T-cell (primary cell): ENCODE results near the gene GJB1. TPM values are rescaled to one million over a fixed set of nuclear protein-coding genes. Genes with fewer than 3 reads are reported as not detected.
A peak's percentile ranks its signal among the peaks of the same experiment; 100 is the strongest.
"Not testable (repeated sequence)": the region's sequence is repeated elsewhere in the genome, so short reads cannot be mapped to it uniquely, and the experiment has no call there.

Source experiments
- ATAC-seq, 4 experiments: fragments of 200-7000 bp in 3 of 4; fragments of 150-1000 bp in 1 of 4; cut with Tn5 transposase; replicated peaks in 1 of 4; 1 replicate in 3 of 4; 2 replicates in 1 of 4; pipeline ENCODE4 v1.10.0; 2021; ENCODE audit warnings: moderate library complexity in 3 of 4, mild to moderate bottlenecking in 2 of 4, moderate number of reproducible peaks in 1 of 4
- CTCF ChIA-PET, 2 donors: fragments of 300-600 bp; sonication (Branson Sonifier 250); formaldehyde crosslinking; loops; one replicate each; lab custom pipeline; 2022; ENCODE audit warnings: antibody characterized with exemption in 2 of 2; lab: Charles Lee
- POLR2A ChIA-PET, 2 donors: fragments of 300-600 bp; sonication (Branson Sonifier 250); formaldehyde crosslinking; loops; one replicate each; lab custom pipeline; 2022; ENCODE audit warnings: antibody characterized with exemption in 2 of 2; lab: Charles Lee
- DNase-seq, 35 experiments: peaks; one replicate each; pipeline versions ENCODE4 v3.0.0 to v3.0.0-alpha.2; 2013 to 2023
- H3K27ac ChIP-seq: one replicate; pipeline ENCODE4 v1.5.1; 2013; ENCODE audit warnings: low read length
- H3K27me3 ChIP-seq, 2 experiments: replicated peaks in 1 of 2; 1 replicate in 1 of 2; 2 replicates in 1 of 2; pipeline versions ENCODE4 v1.6.1 to v1.7.0; 2013; ENCODE audit warnings: low read length in 1 of 2, mixed read lengths in 1 of 2; ENCODE audit not compliant: control insufficient read depth in 2 of 2, insufficient read depth in 2 of 2; ENCODE audit errors: extremely low read depth in 1 of 2
- H3K36me3 ChIP-seq, 2 donors: 1 replicate in 1 of 2; 2 replicates in 1 of 2; pipeline versions ENCODE4 v1.6.1 to v1.7.0; 2013; ENCODE audit warnings: low read length in 1 of 2; ENCODE audit not compliant: control insufficient read depth in 2 of 2, insufficient read depth in 1 of 2; ENCODE audit errors: extremely low read depth in 1 of 2
- H3K4me1 ChIP-seq, 2 experiments: 1 replicate in 1 of 2; 2 replicates in 1 of 2; pipeline versions ENCODE4 v1.6.1 to v1.7.0; 2013; ENCODE audit warnings: low read length in 2 of 2, mixed read lengths in 1 of 2; ENCODE audit not compliant: insufficient read depth in 2 of 2, control insufficient read depth in 1 of 2; ENCODE audit errors: extremely low read depth in 1 of 2
- H3K4me3 ChIP-seq, 2 donors: 1 replicate in 1 of 2; 2 replicates in 1 of 2; pipeline versions ENCODE4 v1.5.1 to v1.7.0; 2013; ENCODE audit warnings: mild to moderate bottlenecking in 2 of 2, low read length in 1 of 2, moderate library complexity in 1 of 2; ENCODE audit not compliant: control insufficient read depth in 1 of 2; ENCODE audit errors: extremely low read depth in 1 of 2
- H3K9me3 ChIP-seq: 2 replicates; pipeline ENCODE4 v1.7.0; 2013
- H3K27ac Mint-ChIP-seq, 2 donors: one replicate each; pipeline ENCODE4 v1.8.0; 2020 to 2021; ENCODE audit warnings: mild to moderate bottlenecking in 2 of 2, mixed read lengths in 2 of 2
- H3K27me3 Mint-ChIP-seq, 2 donors: one replicate each; pipeline ENCODE4 v1.8.0; 2021 to 2022; ENCODE audit warnings: mixed read lengths in 2 of 2
- H3K36me3 Mint-ChIP-seq: one replicate; pipeline ENCODE4 v1.8.0; 2021; ENCODE audit warnings: mixed read lengths
- H3K4me1 Mint-ChIP-seq, 3 donors: one replicate each; pipeline ENCODE4 v1.8.0; 2020 to 2022; ENCODE audit warnings: mixed read lengths in 3 of 3, mild to moderate bottlenecking in 1 of 3
- H3K4me3 Mint-ChIP-seq, 3 donors: one replicate each; pipeline ENCODE4 v1.8.0; 2020 to 2022; ENCODE audit warnings: mild to moderate bottlenecking in 3 of 3, mixed read lengths in 3 of 3, moderate library complexity in 3 of 3
- H3K9me3 Mint-ChIP-seq, 3 donors: one replicate each; pipeline ENCODE4 v1.8.0; 2020 to 2022; ENCODE audit warnings: mixed read lengths in 3 of 3
- WGBS: methylation state at CpG from one replicate; pipeline ENCODE4 v1.1.5; 2013; ENCODE audit warnings: missing lambda C conversion rate; ENCODE audit not compliant: insufficient coverage; 5-methylcytosine and 5-hydroxymethylcytosine counted together
- total RNA-seq, 35 experiments: library from RNA in 6 of 35; stranded (reverse) in 6 of 35; fragments of 120-200 nt in 1 of 35; gene quantifications; one replicate each; pipeline versions ENCODE4 v1.2.1 to v1.2.4 and lab custom pipeline; 2013 to 2026

GJB1 gene
- total RNA-seq, 5 donors from 2014 or later (not counting 1 experiment from before 2014, with no cell fraction given): 0.23 TPM; not detected in 3

DNA sequence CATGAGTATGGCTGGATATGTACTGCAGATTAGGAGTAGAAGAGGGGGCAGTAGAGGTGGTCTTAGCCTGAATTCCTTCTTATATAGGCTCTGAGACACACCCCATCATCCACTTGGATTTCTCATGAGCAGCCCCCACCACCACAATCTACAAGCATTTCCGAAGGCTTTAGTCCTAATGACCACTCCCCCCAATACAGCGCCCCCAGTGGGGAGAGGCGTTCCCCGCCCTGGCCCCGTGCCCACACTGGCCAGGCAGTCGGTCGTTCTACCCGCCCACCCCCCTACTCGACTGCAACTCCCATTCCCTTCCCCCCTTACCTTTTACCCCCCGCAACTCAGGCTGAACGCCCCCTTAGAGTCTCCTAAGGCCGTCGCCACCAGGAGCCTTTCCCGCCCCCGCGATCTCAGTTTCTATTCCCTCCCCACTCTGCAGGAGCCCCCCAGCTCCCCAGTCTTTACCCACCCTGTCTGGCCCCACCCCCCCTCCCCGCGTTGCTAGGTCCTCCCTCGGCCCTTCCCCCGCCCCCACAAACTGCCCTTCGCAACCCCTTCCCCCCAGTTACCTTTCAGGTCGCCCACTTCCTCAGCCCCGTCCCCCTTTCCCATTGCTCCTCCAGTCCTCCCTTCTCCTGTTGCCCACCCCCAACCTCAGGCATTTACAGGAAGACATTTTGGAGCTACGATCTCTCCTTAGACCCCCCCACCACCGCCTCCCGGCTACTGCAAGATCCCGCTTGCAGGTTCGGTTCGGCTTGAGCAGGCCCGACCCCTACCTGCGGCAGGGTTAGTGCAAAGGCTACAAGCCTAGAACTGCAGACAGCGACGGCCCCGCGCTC, 30.4 kb downstream of the GJB1 start:
- H3K27ac ChIP-seq: no peak overlapping the region
- CTCF ChIA-PET: interaction anchor here (0.5 to 2.1 kb wide), 8 partner anchors 9 to 397 kb away, joined by 3 to 22 read pairs (median 4); partner anchors contain the start of genes NONO (in 2 of the 2) and TAF1 (in 1 of the 2)
- WGBS: 0% methylated on average over 10 of the region's 35 CpGs
- H3K27me3 ChIP-seq: no peaks in the 10 kb centered on the region
- Mint-ChIP-seq H3K9me3 (no peaks in the 10 kb centered on the region), H3K4me1 (peaks cover 21 to 34% (median 26%) of the 10 kb centered on the region in 3 donors), H3K27ac (peak overlapping the region; percentile 89 to 93), H3K4me3 (peak overlapping the region; percentile 89 to 92 (median 89)), H3K27me3 (no peaks in the 10 kb centered on the region), H3K36me3 (peaks cover 7% of the 10 kb centered on the region)
- POLR2A ChIA-PET: interaction anchor here (0.5 to 1.6 kb wide), 4 partner anchors 30 to 113 kb away, joined by 3 to 9 read pairs (median 6); partner anchors contain the start of genes NONO (in 1 of the 2) and TAF1 (in 1 of the 2)
- H3K4me3 ChIP-seq: peak overlapping the region; percentile 67 to 86
- peaks cover 0 to 11% of the 10 kb centered on the region in 2 donors for H3K36me3 ChIP-seq
- peaks cover 0 to 26% of the 10 kb centered on the region in 2 experiments for H3K4me1 ChIP-seq
- ATAC-seq (no peak), DNase-seq (peak in 20 of 35 experiments; percentile 8 to 46 (median 18))
- no peaks in the 10 kb centered on the region for H3K9me3 ChIP-seq

- Mint-ChIP-seq H3K9me3 (no peaks in the 10 kb centered on the region), H3K27ac (peak within 1 kb of the TSS; percentile 89 to 93), H3K36me3 (peaks cover 4% of the 10 kb centered on the region), H3K27me3 (no peaks in the 10 kb centered on the region), H3K4me3 (peak within 1 kb of the TSS; percentile 89 to 92 (median 89)), H3K4me1 (peaks cover 21 to 34% (median 26%) of the 10 kb centered on the region in 3 donors)
- POLR2A ChIA-PET: interaction anchor here (0.5 to 1.6 kb wide), 8 partner anchors 22 to 738 kb away, joined by 3 to 9 read pairs (median 4); partner anchors contain the start of genes TAF1 (in 2 of the 2), IL2RG (in 1 of the 2) and NONO (in 1 of the 2)
- Histone ChIP-seq H3K9me3 (no peaks in the 10 kb centered on the region), H3K27ac (peak within 1 kb of the TSS; percentile 90), H3K27me3 (no peaks in the 10 kb centered on the region), H3K4me3 (peak within 1 kb of the TSS; percentile 67 to 86), H3K4me1 (peaks cover 0 to 26% of the 10 kb centered on the region in 2 experiments), H3K36me3 (peaks cover 0 to 3% of the 10 kb centered on the region in 2 donors)
- 0% methylated on average over 15 of the region's 54 CpGs for WGBS
- DNase-seq: peak; percentile 55 to 85 (median 76)
- ATAC-seq: peak; percentile 83 to 88 (median 84)
- CTCF ChIA-PET: interaction anchor here (0.5 to 2.1 kb wide), 7 partner anchors 10 to 396 kb away, joined by 3 to 22 read pairs (median 3); partner anchors contain the start of genes NONO (in 2 of the 2) and TAF1 (in 1 of the 2)
Observed at GRCh38 chrX:71254092-71254963, 31.3 kb downstream of the GJB1 start, which contains the start of gene ZMYM3. TSS of gene ZMYM3 (minus strand) at chrX:71254140. CDS start at chrX:71253255, 885 bp downstream.

DNA sequence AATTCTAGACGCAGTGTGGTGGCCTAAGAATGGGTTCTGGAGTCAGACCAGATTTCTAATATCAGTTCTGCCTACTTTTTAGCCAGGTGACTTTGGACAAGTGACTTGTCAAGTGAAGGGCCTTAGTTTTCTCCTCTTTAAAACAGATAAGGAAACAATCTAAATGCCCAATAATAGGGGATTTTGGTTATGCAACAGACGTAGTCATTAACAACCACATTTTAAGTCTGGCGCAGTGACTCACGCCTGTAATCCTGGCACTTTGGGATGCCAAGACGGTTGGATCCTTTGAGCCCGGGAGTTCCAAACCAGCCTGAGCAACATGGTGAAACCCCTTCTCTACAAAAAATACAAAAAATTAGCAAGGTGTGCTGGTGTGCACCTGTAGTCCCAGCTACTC, 33.0 kb downstream of the GJB1 start:
- Histone ChIP-seq H3K27ac (peak overlapping the region; percentile 90), H3K4me3 (no peak overlapping the region), H3K27me3 (no peaks in the 10 kb centered on the region), H3K36me3 (no peaks in the 10 kb centered on the region), H3K9me3 (no peaks in the 10 kb centered on the region), H3K4me1 (peaks cover 0 to 26% of the 10 kb centered on the region in 2 experiments)
- Mint-ChIP-seq H3K27me3 (no peaks in the 10 kb centered on the region), H3K4me3 (peak overlapping the region; percentile 89 to 92 (median 89)), H3K36me3 (no peaks in the 10 kb centered on the region), H3K9me3 (no peaks in the 10 kb centered on the region), H3K4me1 (peaks cover 20 to 31% (median 26%) of the 10 kb centered on the region in 3 donors), H3K27ac (peak overlapping the region; percentile 89 to 93)
- CTCF ChIA-PET: interaction anchor here in 1 of 2 donors (0.5 kb wide), 1 partner anchor 25 kb away, joined by 3 read pairs; no protein-coding TSS in a partner anchor
- POLR2A ChIA-PET: interaction anchor here in 1 of 2 donors (0.6 kb wide), 1 partner anchor 32 kb away, joined by 3 read pairs; no protein-coding TSS in a partner anchor
- DNase-seq (no peak), ATAC-seq (no peak)
- no CpG with 5 or more reads among the region's 6 CpGs for WGBS

DNA sequence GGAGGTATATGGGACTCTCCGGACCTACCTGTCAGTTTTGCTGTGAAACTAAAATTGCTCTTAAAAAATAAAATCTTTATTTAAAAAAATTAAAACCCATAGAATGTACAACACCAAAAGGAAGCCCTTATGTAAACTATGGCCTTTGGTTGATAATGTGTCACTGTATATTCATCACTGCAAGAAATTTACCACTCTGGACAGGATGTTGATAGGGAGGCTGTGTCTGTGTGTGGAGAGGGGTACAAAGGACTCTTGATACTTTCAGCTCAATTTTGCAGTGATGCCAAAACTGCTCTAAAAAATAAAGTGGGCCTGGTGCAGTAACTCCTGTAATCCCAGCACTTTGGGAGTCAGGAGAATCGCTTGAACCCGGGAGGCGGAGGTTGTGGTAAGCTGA, 33.8 kb downstream of the GJB1 start:
- POLR2A ChIA-PET: interaction anchor here in 1 of 2 donors (0.7 kb wide), 1 partner anchor 110 kb away, joined by 5 read pairs; no protein-coding TSS in a partner anchor
- no peak for ATAC-seq
- Histone ChIP-seq H3K27ac (no peak overlapping the region), H3K4me3 (no peak overlapping the region), H3K36me3 (no peaks in the 10 kb centered on the region), H3K4me1 (peaks cover 0 to 21% of the 10 kb centered on the region in 2 experiments), H3K27me3 (no peaks in the 10 kb centered on the region), H3K9me3 (no peaks in the 10 kb centered on the region)
- CTCF ChIA-PET: no interaction called here
- Mint-ChIP-seq H3K4me3 (no peak overlapping the region), H3K27ac (no peak overlapping the region), H3K36me3 (no peaks in the 10 kb centered on the region), H3K4me1 (peaks cover 16 to 24% (median 23%) of the 10 kb centered on the region in 3 donors), H3K27me3 (no peaks in the 10 kb centered on the region), H3K9me3 (no peaks in the 10 kb centered on the region)
- WGBS: no CpG with 5 or more reads among the region's 4 CpGs
- no peak for DNase-seq

- CTCF ChIA-PET: not testable (repeated sequence)
Observed at GRCh38 chrX:71268624-71269023, 45.6 kb downstream of the GJB1 start.

More at GRCh38 chrX:71268624-71269023, 45.6 kb downstream of the GJB1 start:
- ATAC-seq, H3K36me3 Mint-ChIP-seq, H3K36me3 ChIP-seq, H3K27ac Mint-ChIP-seq, H3K9me3 ChIP-seq, DNase-seq, H3K4me3 Mint-ChIP-seq, H3K27ac ChIP-seq, H3K4me3 ChIP-seq, H3K4me1 Mint-ChIP-seq, H3K27me3 ChIP-seq, H3K9me3 Mint-ChIP-seq, H3K4me1 ChIP-seq, POLR2A ChIA-PET: not testable (repeated sequence)
- peaks cover 0 to 10% of the 10 kb centered on the region in 2 donors for H3K27me3 Mint-ChIP-seq
